Measurements from ENCODE around the gene PAX8.

PAX8 gene

GRCh38 chr2:113181258-113182051, 97.3 kb downstream of the PAX8 start:
- DNase-seq, result peak in 1 of 6 experiments; percentile 40

- DNase-seq, result no peak
Observed at GRCh38 chr2:113180131-113180946, 98.4 kb downstream of the PAX8 start.

GRCh38 chr2:113179446-113180045, 99.2 kb downstream of the PAX8 start:
- DNase-seq, result no peak

- DNase-seq, result no peak
Observed at GRCh38 chr2:113178891-113179290, 99.8 kb downstream of the PAX8 start.

GRCh38 chr2:113178069-113178746, 100.5 kb downstream of the PAX8 start:
- DNase-seq, result no peak

GRCh38 chr2:113176696-113177355, 101.9 kb downstream of the PAX8 start:
- no peak for DNase-seq

GRCh38 chr2:113175736-113176695, 102.7 kb downstream of the PAX8 start:
- DNase-seq, result peak in 1 of 6 experiments; percentile 12

- DNase-seq, result peak; percentile 17 to 76 (median 52)
Observed at GRCh38 chr2:113175042-113175628, 103.6 kb downstream of the PAX8 start.

- DNase-seq, result peak in 2 of 6 experiments; percentile 11 to 43
Observed at GRCh38 chr2:113174376-113174750, 104.4 kb downstream of the PAX8 start.

- DNase-seq, result peak; percentile 73 to 92 (median 82)
Observed at GRCh38 chr2:113173542-113174375, 105.0 kb downstream of the PAX8 start, which contains the start of gene PSD4. Gene PSD4, plus strand, starts transcription at chr2:113173971. Its CDS starts 8,486 bp downstream, at chr2:113182457.

GRCh38 chr2:113172721-113173541, 105.8 kb downstream of the PAX8 start:
- no peak for DNase-seq

- DNase-seq, result no peak
Observed at GRCh38 chr2:113171334-113172075, 107.2 kb downstream of the PAX8 start.

GRCh38 chr2:113169586-113169985, 109.1 kb downstream of the PAX8 start:
- DNase-seq, result no peak

GRCh38 chr2:113169002-113169530, 109.7 kb downstream of the PAX8 start:
- DNase-seq, result peak in 4 of 6 experiments; percentile 16 to 67 (median 52)

GRCh38 chr2:113167962-113168340, 110.8 kb downstream of the PAX8 start:
- no peak for DNase-seq

- peak in 5 of 6 experiments; percentile 8 to 32 (median 28) for DNase-seq
Observed at GRCh38 chr2:113167115-113167932, 111.4 kb downstream of the PAX8 start.

GRCh38 chr2:113166187-113166645, 112.5 kb downstream of the PAX8 start:
- DNase-seq, result no peak
